ENCODE measurements around the gene EPHA8. TPM values are rescaled to one million over a fixed set of nuclear protein-coding genes. Genes with fewer than 3 reads are reported as not detected.

Gene EPHA8
- total RNA-seq, 1 experiment from 2014 or later: not detected

DNA sequence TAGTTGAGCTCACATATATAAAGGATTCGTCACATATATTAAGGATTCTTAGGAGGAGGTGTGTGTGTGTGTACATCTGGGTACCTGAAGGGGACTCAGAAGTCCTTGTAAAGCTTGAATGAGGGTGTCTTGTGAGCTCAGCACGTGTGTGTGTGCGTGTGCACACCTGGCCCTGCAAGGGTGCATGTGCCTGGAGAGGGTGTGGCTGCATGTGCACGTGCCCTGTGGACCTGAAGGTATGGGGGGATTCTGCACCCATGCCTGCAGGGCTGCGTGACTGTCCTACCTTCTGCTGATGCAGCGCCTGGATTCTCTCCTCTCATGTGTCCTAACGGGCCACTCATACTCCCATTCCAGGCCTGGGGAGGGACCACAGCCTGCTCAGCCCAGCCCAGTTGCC, 24.0 kb downstream of the EPHA8 start:
- Histone ChIP-seq H3K4me3 (ENCODE audit: low read depth, low read length) (no peak overlapping the region), H3K36me3 (ENCODE audit: control insufficient read depth, insufficient read depth, low read length) (no peaks in the 10 kb centered on the region), H3K9me3 (no peaks in the 10 kb centered on the region), H3K4me1 (no peaks in the 10 kb centered on the region), H3K27me3 (replicated peaks; ENCODE audit: control insufficient read depth, insufficient read depth, low read length) (no peaks in the 10 kb centered on the region; the same call in 1 of the 2 replicates)
- ChIA-PET CTCF (no interaction called here), POLR2A (no interaction called here)
- no peaks in the 10 kb centered on the region for H3K4me1 Mint-ChIP-seq (ENCODE audit: low read depth, unreplicated experiment)
- TF ChIP-seq, protein P1, sequence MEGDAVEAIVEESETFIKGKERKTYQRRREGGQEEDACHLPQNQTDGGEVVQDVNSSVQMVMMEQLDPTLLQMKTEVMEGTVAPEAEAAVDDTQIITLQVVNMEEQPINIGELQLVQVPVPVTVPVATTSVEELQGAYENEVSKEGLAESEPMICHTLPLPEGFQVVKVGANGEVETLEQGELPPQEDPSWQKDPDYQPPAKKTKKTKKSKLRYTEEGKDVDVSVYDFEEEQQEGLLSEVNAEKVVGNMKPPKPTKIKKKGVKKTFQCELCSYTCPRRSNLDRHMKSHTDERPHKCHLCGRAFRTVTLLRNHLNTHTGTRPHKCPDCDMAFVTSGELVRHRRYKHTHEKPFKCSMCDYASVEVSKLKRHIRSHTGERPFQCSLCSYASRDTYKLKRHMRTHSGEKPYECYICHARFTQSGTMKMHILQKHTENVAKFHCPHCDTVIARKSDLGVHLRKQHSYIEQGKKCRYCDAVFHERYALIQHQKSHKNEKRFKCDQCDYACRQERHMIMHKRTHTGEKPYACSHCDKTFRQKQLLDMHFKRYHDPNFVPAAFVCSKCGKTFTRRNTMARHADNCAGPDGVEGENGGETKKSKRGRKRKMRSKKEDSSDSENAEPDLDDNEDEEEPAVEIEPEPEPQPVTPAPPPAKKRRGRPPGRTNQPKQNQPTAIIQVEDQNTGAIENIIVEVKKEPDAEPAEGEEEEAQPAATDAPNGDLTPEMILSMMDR (IDR thresholded peaks at IDR 0.05; ENCODE audit: insufficient read depth in 1 of 2, low read depth in 1 of 2, low read length in 1 of 2, severe bottlenecking in 1 of 2, unreplicated experiment in 1 of 2): no peak
- H3K36me3 Mint-ChIP-seq (ENCODE audit: insufficient read depth, unreplicated experiment): no peaks in the 10 kb centered on the region
- no peak overlapping the region for H3K4me3 Mint-ChIP-seq (ENCODE audit: unreplicated experiment)
- H3K9me3 Mint-ChIP-seq (ENCODE audit: unreplicated experiment): no peaks in the 10 kb centered on the region
- intact Hi-C loops (cut with micrococcal nuclease; ENCODE audit: unreplicated experiment): no loop called here
- H3K27ac Mint-ChIP-seq (ENCODE audit: unreplicated experiment): no peak overlapping the region
- peaks cover 8% of the 10 kb centered on the region for H3K27me3 Mint-ChIP-seq (ENCODE audit: insufficient read depth, unreplicated experiment)
- no TSS peak for BruUV-seq (replicated peaks)
- no peak for DNase-seq

DNA sequence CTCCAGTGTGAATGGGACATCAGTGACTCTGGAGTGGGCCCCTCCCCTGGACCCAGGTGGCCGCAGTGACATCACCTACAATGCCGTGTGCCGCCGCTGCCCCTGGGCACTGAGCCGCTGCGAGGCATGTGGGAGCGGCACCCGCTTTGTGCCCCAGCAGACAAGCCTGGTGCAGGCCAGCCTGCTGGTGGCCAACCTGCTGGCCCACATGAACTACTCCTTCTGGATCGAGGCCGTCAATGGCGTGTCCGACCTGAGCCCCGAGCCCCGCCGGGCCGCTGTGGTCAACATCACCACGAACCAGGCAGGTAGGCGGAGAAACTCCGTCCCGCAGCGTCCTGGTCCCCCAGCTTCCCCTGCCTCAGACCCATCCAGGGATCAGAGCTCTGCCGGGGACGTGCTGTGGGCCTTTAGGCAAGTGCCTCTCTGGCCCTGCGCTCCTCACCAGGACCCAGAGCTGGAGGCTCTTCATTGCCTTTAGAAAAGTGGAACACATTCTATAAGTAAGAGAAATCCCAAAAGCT, 25.7 kb downstream of the EPHA8 start:
- H3K36me3 ChIP-seq (ENCODE audit: control insufficient read depth, insufficient read depth, low read length): no peaks in the 10 kb centered on the region
- no peaks in the 10 kb centered on the region for H3K4me1 ChIP-seq
- H3K27me3 ChIP-seq (replicated peaks; ENCODE audit: control insufficient read depth, insufficient read depth, low read length): no peaks in the 10 kb centered on the region; the same call in 1 of the 2 replicates
- intact Hi-C loops (cut with micrococcal nuclease; ENCODE audit: unreplicated experiment): no loop called here
- no peak overlapping the region for H3K4me3 Mint-ChIP-seq (ENCODE audit: unreplicated experiment)
- H3K36me3 Mint-ChIP-seq (ENCODE audit: insufficient read depth, unreplicated experiment): no peaks in the 10 kb centered on the region
- no peaks in the 10 kb centered on the region for H3K9me3 ChIP-seq
- ChIA-PET POLR2A (no interaction called here), CTCF (no interaction called here)
- no TSS peak for BruUV-seq (replicated peaks)
- H3K4me3 ChIP-seq (ENCODE audit: low read depth, low read length): no peak overlapping the region
- no peak for DNase-seq
- H3K27ac Mint-ChIP-seq (ENCODE audit: unreplicated experiment): no peak overlapping the region
- peaks cover 10% of the 10 kb centered on the region for H3K27me3 Mint-ChIP-seq (ENCODE audit: insufficient read depth, unreplicated experiment)
- no peaks in the 10 kb centered on the region for H3K4me1 Mint-ChIP-seq (ENCODE audit: low read depth, unreplicated experiment)
- H3K9me3 Mint-ChIP-seq (ENCODE audit: unreplicated experiment): no peaks in the 10 kb centered on the region
- TF ChIP-seq, protein P1 (IDR thresholded peaks at IDR 0.05; ENCODE audit: insufficient read depth in 1 of 2, low read depth in 1 of 2, low read length in 1 of 2, severe bottlenecking in 1 of 2, unreplicated experiment in 1 of 2): no peak

GRCh38 chr1:22591576-22591975, 28.3 kb downstream of the EPHA8 start:
- H3K36me3 ChIP-seq (ENCODE audit: control insufficient read depth, insufficient read depth, low read length): no peaks in the 10 kb centered on the region
- intact Hi-C loops (cut with micrococcal nuclease; ENCODE audit: unreplicated experiment): no loop called here
- Mint-ChIP-seq H3K4me3 (ENCODE audit: unreplicated experiment) (no peak overlapping the region), H3K4me1 (ENCODE audit: low read depth, unreplicated experiment) (no peaks in the 10 kb centered on the region), H3K36me3 (ENCODE audit: insufficient read depth, unreplicated experiment) (no peaks in the 10 kb centered on the region), H3K27me3 (ENCODE audit: insufficient read depth, unreplicated experiment) (peaks cover 13% of the 10 kb centered on the region), H3K27ac (ENCODE audit: unreplicated experiment) (no peak overlapping the region), H3K9me3 (ENCODE audit: unreplicated experiment) (no peaks in the 10 kb centered on the region)
- H3K4me3 ChIP-seq (ENCODE audit: low read depth, low read length): no peak overlapping the region
- H3K9me3 ChIP-seq: no peaks in the 10 kb centered on the region
- POLR2A ChIA-PET: no interaction called here
- TF ChIP-seq, protein P1 (IDR thresholded peaks at IDR 0.05; ENCODE audit: insufficient read depth in 1 of 2, low read depth in 1 of 2, low read length in 1 of 2, severe bottlenecking in 1 of 2, unreplicated experiment in 1 of 2): no peak
- DNase-seq: no peak
- H3K27me3 ChIP-seq (replicated peaks; ENCODE audit: control insufficient read depth, insufficient read depth, low read length): no peaks in the 10 kb centered on the region; the same call in 1 of the 2 replicates
- no peaks in the 10 kb centered on the region for H3K4me1 ChIP-seq
- CTCF ChIA-PET: no interaction called here
- BruUV-seq (replicated peaks): no TSS peak

Data from Caco-2 (cell line).